T-helper 2 cell treated with Interferon-gamma antibody and Interleukin-4, amounts not matched to agents 100 ng/mL and 5 ng/mL, for 36 hours (primary cell): Measurements from ENCODE around the gene SMG6. TPM values are rescaled to one million over a fixed set of nuclear protein-coding genes. Genes with fewer than 3 reads are reported as not detected.
"Not testable (repeated sequence)": the region's sequence is repeated elsewhere in the genome, so short reads cannot be mapped to it uniquely, and the experiment has no call there.

Experiments used
- intact Hi-C: fragments of 100-400 bp; cut with micrococcal nuclease; formaldehyde crosslinking; loops from one replicate; pipeline ENCODE4 v1.15.1; 2023
- total RNA-seq: library from RNA; stranded (reverse); gene quantifications from 2 replicates; pipeline ENCODE4 v1.2.3, GENCODE V29; 2022

The SMG6 gene
- total RNA-seq, 1 donor from 2014 or later = 56.0 TPM

DNA sequence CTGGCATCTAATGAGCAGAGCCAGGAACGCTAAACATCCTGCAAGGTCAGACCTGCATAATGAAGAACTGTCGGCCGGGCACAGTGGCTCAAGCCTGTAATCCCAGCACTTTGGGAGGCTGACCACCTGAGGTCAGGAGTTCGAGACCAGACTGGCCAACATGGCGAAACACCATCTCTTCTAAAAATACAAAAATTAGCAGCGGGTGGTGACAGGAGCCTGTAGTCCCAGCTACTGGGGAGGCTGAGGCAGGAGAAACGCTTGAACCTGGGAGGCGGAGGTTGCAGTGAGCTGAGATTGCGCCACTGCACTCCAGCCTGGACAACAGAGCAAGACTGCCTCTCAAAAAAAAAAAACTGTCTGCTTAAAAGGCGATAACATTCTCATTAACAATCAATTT, 38.4 kb downstream of the SMG6 start:
- intact Hi-C loops = loop anchor here (10.0 kb wide), 1 partner anchor 390 kb away; no protein-coding TSS in a partner anchor

DNA sequence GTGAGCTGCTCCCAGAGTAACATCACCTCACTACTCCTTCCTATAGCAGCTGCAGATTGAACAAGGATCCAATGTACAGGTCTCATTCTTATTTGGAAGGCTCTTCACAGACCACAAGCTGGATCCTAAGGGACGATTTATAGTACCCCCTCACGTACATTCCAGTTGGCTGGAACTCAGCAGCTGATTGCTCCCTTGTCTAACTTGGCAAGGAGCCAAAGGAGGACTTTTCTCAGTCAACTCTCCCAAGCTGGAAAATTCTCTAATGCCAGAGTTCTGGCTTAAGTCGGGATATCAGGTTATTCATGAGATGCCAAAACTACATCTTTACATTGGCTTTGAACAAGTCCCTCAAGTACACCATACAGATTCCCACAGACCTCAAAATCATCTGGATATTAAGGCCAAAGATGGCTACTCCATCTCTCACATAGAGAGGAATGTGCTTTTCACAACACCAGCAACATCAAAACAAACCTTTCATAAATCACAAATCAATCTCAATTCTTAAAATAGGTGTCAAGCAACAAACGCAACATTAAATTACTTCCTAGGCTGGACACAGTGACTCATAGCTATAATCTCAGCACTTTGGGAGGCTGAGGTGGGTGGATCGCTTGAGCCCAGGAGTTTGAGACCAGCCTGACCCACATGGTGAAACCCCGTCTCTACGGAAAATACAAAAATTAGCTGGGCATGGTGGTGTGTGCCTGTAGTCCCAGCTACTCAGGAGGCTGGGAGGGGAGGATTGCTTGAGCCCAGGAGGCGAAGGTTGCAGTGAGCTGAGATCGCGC, 39.3 kb downstream of the SMG6 start:
- intact Hi-C loops = loop anchor here (10.0 kb wide), 1 partner anchor 389 kb away; no protein-coding TSS in a partner anchor

GRCh38 chr17:2263183-2264066, 40.2 kb downstream of the SMG6 start:
- intact Hi-C loops = loop anchor here (10.0 kb wide), 1 partner anchor 389 kb away; no protein-coding TSS in a partner anchor

DNA sequence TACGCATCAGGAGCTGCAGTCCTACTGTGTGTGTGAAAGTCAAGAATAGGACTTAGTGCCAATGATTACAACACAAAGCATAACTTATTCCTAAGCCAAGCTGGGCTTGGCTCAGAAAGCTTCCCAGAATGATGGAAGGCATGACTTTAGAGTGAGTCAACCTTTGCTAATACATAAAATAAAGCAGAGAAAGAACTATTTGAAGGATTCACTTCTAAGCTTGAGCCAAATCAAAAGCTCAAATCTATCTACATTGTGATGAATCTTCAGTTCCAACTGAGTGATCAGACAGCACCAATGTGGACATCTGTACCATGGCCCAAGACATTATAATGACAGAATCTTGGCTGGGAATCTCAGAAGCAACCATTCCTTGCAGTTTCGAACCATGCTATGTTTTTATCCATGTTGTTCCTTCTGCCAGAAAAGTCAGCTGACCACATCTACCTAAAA, 41.4 kb downstream of the SMG6 start:
- intact Hi-C loops = loop anchor here (10.0 kb wide), 1 partner anchor 387 kb away; no protein-coding TSS in a partner anchor

DNA sequence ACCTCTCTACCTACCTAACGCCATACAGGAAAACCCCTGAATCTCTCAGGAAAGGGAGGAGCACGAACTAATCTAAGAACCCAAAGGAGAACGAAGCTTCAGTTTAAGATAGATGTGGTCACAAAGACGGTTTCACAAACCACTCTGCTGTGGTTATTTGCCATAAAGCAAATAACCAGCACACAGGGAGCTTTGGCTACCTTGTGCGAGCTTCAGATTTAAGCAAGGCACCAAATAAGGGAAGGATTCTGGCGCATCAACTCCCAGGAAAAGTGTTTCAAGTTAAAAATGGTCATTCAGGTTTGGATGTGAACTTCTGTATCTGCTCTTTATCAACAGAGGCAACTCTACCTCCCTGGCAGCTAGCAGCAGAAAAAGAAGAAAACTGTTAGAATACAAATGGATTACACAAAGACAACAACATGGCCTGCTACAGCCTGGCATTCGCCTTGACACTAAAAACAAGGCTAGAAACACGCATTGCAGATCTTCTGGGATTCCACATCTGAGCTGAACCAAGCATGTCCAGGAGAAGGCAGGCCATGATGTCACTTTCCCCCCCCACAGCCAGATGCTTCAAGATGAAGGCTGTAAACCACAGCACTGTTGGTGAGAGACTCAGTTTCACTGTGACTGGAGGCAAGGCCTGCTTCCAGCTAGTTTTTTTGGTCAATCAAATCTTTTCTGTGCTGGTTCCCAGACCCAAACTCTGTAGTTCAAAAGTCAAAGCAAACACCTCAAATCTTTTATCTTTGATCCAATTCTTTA, 43.6 kb downstream of the SMG6 start:
- intact Hi-C loops = loop anchor here (10.0 kb wide), 1 partner anchor 385 kb away; no protein-coding TSS in a partner anchor

GRCh38 chr17:2258830-2259229, 44.8 kb downstream of the SMG6 start:
- intact Hi-C loops = not testable (repeated sequence)

GRCh38 chr17:2253768-2254406, 49.7 kb downstream of the SMG6 start:
- intact Hi-C loops = loop anchor here (1.0 kb wide), 2 partner anchors 12 to 167 kb away; no protein-coding TSS in a partner anchor

DNA sequence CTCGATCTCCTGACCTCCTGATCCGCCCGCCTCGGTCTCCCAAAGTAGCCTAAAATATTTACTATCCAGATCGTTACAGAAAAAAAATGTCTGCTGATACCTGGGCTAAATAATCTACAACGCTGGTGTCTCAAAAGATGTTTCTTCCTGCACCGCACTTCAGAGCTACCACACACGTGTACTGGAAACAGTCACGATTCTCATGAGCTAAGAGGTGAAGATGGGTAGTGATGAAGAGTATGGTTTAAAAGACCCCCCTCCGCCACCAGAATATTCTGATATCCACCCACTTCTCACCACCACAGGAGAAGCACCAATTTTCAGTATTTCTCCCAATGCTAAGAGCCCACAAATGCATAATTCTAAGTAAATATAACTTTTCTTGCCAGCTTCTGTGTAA, 50.2 kb downstream of the SMG6 start:
- intact Hi-C loops = no loop called here

DNA sequence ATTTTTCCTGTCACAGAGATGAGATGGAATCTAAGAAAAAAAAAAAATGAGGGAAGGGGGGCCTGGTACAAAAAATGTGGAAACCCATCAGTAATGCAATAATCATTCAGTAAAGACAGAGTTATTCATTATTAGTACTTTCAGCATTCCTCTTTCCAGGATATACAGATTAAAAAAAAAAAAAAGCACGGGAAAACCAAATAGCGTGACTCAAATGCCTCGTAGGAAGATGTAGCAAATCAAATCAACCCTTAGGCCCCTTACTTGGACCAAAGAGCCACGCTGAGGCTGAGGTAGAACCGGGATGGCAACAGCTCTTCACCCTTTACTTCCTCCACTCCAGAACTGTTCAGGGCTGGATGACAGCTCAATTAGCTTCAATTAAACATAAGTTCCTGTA, 52.5 kb downstream of the SMG6 start:
- intact Hi-C loops = no loop called here

DNA sequence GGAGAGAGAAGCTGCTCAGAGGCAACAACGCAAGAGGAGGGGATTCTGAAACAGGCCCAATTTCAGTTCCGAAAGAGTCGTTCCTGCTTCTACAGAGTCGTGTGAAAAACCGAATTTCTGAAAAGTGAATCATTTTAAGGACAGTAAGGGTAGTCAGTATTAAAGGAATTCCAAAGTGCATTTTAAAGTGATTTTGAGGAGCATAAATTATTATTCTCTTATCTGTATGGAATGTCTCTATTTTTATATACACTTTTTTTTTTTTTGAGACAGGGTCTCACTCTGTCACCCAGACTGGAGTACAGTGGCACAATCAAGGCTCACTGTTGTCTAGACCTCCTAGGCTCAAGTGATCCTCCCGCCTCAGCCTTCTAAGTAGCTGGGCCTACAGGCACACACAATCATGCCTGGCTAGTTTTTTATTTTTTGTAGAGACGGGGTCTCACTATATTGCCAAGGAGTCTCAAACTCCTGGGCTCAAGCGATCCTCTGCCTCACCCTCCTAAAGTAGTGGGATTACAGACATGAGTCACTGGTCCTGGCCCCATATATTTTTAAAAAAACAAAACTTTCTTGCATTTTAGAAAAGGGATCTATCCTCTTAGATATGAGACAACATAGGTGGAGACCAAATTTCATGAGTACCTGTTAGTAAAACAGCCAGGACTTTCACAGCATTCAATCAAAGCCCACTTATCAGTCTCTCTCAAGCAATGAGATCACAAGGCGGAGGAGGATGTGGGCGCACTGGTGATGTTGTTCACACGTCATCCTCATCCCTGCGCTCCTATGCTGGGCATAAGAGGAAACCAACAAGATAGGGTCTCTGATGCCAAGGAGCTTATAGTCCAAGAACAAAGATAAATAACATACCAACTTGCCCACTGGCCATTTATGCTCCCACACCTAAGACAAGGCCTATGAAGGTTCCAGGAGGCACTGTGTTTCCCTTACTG, 53.2 kb downstream of the SMG6 start:
- intact Hi-C loops = loop anchor here (1.0 kb wide), 1 partner anchor 16 kb away; no protein-coding TSS in a partner anchor

- intact Hi-C loops = no loop called here
Measured at GRCh38 chr17:2247005-2247404, 56.6 kb downstream of the SMG6 start.

DNA sequence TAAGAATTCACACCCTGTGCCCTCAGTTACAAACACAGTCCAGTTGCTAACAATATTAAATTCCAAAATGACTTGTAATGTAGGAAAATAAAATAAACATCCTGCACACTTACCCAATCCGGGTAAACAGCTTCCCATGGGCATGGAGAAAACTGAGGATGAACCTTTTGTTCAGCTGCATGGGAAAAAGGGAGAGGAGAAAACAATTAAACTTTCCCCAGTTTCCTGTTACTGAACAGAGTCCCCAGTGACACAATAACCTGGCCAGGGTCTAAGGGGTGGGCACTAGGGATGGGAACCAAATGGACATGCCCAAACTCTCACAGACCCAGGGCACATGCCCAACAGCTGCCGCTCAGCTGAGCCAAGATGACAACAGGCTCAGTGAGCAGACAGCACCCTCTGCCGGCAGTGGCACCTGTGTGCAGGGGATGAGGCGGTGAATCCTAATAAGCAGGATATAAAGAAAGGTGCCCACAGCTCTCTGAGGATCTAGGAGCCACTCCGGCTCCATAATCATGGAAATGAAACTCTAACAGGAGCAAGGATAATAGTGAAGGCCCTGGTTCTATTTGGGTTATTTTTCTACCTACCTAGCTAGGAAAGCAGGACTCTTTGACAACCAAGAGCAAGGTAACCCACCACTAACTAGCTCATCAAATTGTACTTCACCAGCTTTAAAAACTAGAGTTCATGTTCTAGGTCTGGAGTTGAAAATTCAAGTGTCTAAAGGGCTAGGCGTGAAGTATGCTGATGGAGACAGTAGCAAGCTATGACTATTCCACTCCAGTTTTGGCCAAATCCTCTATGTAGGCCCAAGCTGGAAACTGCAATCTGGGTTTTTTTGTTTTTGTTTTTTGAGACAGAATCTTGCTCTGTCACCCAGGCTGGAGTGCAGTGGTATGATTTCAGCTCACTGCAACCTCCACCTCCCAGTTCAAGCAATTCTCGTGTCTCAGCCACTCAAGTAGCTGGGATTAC, 58.8 kb downstream of the SMG6 start:
- intact Hi-C loops = loop anchor here (1.0 to 2.0 kb wide), 4 partner anchors 37 to 191 kb away; no protein-coding TSS in a partner anchor

DNA sequence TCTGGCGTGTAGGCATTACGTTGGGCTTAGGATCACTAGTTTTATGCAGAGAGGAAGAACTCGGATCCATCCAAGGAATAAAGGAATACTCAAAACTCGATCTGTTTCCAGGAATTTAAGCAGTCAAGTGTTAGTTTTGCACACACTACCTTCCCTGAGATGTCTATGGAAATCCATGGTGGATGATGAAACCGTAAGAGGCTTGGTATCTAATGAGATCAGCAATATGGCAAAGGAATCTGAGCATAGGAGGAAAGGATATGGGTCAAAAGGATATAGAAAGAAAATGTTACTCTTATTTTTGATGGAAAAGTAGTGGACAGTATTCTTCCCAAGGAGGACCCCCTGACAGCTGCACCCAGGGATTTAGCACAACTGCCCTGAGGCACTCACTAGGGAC, 59.6 kb downstream of the SMG6 start:
- intact Hi-C loops = loop anchor here (1.0 to 2.0 kb wide), 4 partner anchors 38 to 190 kb away; no protein-coding TSS in a partner anchor

DNA sequence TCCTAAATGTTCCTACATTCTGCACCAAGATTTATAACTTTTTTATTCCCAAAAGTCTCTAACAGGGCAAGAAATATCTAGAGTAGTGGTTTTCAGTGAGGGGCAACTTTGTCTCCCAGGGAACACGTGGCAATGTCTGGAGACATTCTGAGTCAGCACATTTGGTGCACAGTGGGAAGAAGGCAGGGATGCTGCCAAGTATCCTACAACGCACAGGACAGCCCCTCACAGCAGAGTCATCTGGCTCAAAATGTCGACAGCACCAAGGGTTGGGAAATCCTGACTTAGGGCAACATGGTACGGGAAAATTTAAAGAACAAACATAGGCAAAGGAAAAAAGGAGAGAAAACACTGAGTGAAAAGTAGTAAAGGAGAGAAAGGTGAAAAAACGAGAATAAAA, 61.8 kb downstream of the SMG6 start:
- intact Hi-C loops = no loop called here

DNA sequence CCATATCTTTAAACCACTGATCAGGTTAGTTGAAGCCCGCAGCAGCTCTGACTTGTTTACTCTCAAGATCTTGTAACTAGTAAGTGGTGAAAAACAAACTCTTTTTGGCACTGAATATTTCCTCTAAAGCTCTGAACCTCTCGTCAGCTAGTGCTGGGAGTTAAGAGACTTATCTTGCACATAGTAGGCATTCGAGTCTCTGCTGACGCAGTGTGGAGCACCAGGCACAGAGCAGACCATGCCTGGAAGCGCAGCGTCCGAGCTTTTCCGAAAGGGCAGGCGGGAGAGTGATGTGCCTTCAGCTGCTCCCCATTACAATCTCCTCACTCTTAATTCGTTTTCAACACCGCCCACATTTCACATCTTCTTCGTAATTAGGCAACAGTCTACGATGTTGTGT, 63.0 kb downstream of the SMG6 start:
- intact Hi-C loops = no loop called here

GRCh38 chr17:2239882-2240430, 63.6 kb downstream of the SMG6 start:
- intact Hi-C loops = no loop called here

GRCh38 chr17:2239170-2239551, 64.4 kb downstream of the SMG6 start:
- intact Hi-C loops = no loop called here
